ENCODE measurements around the gene ECSIT.
"Not testable (repeated sequence)": the region's sequence is repeated elsewhere in the genome, so short reads cannot be mapped to it uniquely, and the experiment has no call there.

The ECSIT gene

GRCh38 chr19:11475861-11476260, 53.1 kb downstream of the ECSIT start:
- DNase-seq = no peak

- not testable (repeated sequence) for DNase-seq
Measured at GRCh38 chr19:11475343-11475742, 53.6 kb downstream of the ECSIT start.

GRCh38 chr19:11473725-11474124, 55.2 kb downstream of the ECSIT start:
- no peak for DNase-seq

GRCh38 chr19:11468266-11468845, 60.6 kb downstream of the ECSIT start:
- not testable (repeated sequence) for DNase-seq

GRCh38 chr19:11465600-11465999, 63.3 kb downstream of the ECSIT start:
- no peak for DNase-seq

GRCh38 chr19:11464333-11465265, 64.3 kb downstream of the ECSIT start:
- no peak for DNase-seq

GRCh38 chr19:11463391-11463790, 65.5 kb downstream of the ECSIT start:
- DNase-seq = no peak

GRCh38 chr19:11461453-11461852, 67.5 kb downstream of the ECSIT start:
- no peak for DNase-seq

- no peak for DNase-seq
Measured at GRCh38 chr19:11460207-11460606, 68.7 kb downstream of the ECSIT start.

- DNase-seq = not testable (repeated sequence)
Measured at GRCh38 chr19:11458912-11459311, 70.0 kb downstream of the ECSIT start.

- DNase-seq = no peak
Measured at GRCh38 chr19:11458236-11458900, 70.6 kb downstream of the ECSIT start.

GRCh38 chr19:11457831-11458230, 71.1 kb downstream of the ECSIT start:
- no peak for DNase-seq

GRCh38 chr19:11457115-11457514, 71.8 kb downstream of the ECSIT start:
- no peak for DNase-seq

GRCh38 chr19:11456659-11457058, 72.3 kb downstream of the ECSIT start:
- DNase-seq = no peak
